ENCODE measurements around the gene CYP11A1. TPM values are rescaled to one million over a fixed set of nuclear protein-coding genes. Genes with fewer than 3 reads are reported as not detected.

Gene CYP11A1
- polyA plus RNA-seq, 2 of the 4 experiments (the other 2 are of a cell fraction) = 0.06 TPM; not detected in 1

DNA sequence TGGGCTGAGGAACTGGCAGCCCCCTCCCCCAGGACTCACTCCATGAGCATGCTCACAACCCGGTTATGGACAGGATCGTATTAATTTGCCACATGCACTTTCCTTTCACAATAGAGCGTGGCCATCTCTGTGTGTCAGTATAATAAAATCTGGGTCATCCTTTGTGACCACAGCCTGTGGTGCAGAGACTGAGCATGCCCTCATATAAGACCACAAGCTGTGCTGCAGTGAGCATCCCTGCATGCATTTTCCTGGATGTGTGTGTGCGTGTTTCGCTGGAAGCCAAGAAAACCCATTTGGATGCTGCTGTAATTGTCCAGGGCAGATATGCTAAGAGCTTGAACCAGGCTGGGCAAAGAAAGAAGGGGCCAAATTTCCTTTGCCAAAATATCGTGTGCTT, 39.7 kb downstream of the CYP11A1 start:
- POLR2A ChIA-PET = no interaction called here
- Histone ChIP-seq H3K9me3 (no peaks in the 10 kb centered on the region), H3K4me3 (no peak overlapping the region), H3K4me1 (no peaks in the 10 kb centered on the region), H3K4me2 (no peak overlapping the region), H3K27ac (no peak overlapping the region)
- ATAC-seq (no peak), FAIRE-seq (no peak), DNase-seq (ENCODE audit: low read depth in 1 of 2, low spot score in 1 of 2) (no peak)
- 88% methylated on average over 6 of the region's 6 CpGs for WGBS (ENCODE audit: missing lambda C conversion rate)
- no peak for TF ChIP-seq SMC3 (IDR thresholded peaks at IDR 0.05)
- CTCF ChIA-PET = interaction anchor here (0.6 to 11.2 kb wide), 2 partner anchors 16 to 138 kb away, joined by 4 to 174 read pairs; no protein-coding TSS in a partner anchor

DNA sequence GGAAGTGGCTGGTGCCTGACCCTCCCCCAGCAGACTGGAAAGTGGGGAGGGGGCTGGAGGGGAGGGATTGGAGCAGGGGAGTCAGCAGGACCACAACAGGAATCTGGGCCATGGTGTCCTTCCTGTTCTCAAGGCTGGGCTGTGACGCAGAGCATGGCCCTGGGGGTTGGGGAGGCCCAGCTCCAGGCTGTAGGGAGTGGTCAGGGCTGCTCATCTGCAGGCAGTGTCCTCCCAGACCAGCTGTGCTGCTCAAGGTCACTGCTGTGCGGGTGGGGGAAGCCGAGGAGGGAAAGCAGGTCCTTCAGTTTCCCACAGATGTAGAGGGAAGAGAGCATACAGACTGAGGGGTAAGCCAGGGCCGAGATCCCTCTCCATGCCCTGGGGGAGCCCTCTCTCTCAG, 40.7 kb downstream of the CYP11A1 start:
- POLR2A ChIA-PET = no interaction called here

DNA sequence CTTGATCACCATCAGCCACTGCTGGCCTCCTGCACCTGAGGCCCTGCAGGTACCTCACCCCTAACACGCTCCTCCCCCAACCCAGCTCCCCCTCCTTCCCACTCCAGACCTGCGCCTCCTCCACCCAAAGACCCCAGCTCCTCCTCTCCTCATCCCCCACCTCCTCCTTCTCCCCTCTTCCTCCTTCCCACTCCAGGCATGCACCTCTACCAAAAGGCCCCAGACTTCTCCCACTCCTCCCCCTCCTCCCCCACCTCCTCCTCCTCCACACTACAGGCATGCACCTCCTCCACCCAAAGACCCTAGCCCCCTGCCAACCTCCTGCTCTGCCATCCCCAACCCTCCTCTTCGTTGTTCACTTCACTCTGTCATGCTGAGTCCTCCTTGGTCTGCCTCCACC, 42.7 kb downstream of the CYP11A1 start:
- H3K4me3 ChIP-seq = no peak overlapping the region
- H3K4me2 ChIP-seq = no peak overlapping the region
- TF ChIP-seq MYC (IDR thresholded peaks at IDR 0.05; ENCODE audit: borderline replicate concordance, low read length) = no peak
- TF ChIP-seq FOSB (CRISPR knock-in tag; IDR thresholded peaks at IDR 0.05) = no peak
- no peak for ATAC-seq
- WGBS (ENCODE audit: missing lambda C conversion rate) = 8% methylated on average over 2 of the region's 3 CpGs
- POLR2A ChIA-PET = interaction anchor here (0.7 kb wide), 1 partner anchor 44 kb away, joined by 5 read pairs; no protein-coding TSS in a partner anchor
- no peak for DNase-seq (ENCODE audit: low read depth in 1 of 2, low spot score in 1 of 2)
- no peak for FAIRE-seq
- CTCF ChIA-PET = interaction anchor here (0.6 to 11.2 kb wide), 7 partner anchors 11 to 352 kb away, joined by 3 to 174 read pairs (median 20); no protein-coding TSS in a partner anchor
- H3K9me3 ChIP-seq = no peaks in the 10 kb centered on the region
- no peaks in the 10 kb centered on the region for H3K4me1 ChIP-seq
- H3K27ac ChIP-seq = no peak overlapping the region

More for the DNA sequence above, 40.7 kb downstream of the CYP11A1 start:
- no peak overlapping the region for H3K27ac ChIP-seq
- 43% methylated on average over 3 of the region's 4 CpGs for WGBS (ENCODE audit: missing lambda C conversion rate)
- CTCF ChIA-PET = interaction anchor here (2.1 to 11.2 kb wide), 2 partner anchors 15 to 354 kb away, joined by 6 to 174 read pairs; no protein-coding TSS in a partner anchor
- no peaks in the 10 kb centered on the region for H3K9me3 ChIP-seq
- H3K4me1 ChIP-seq = no peaks in the 10 kb centered on the region
- H3K4me2 ChIP-seq = no peak overlapping the region
- DNase-seq (ENCODE audit: low read depth in 1 of 2, low spot score in 1 of 2) (no peak), ATAC-seq (no peak), FAIRE-seq (no peak)
- TF ChIP-seq FOSB (CRISPR knock-in tag; IDR thresholded peaks at IDR 0.05) (no peak), POLR2AphosphoS2 (conservative IDR thresholded peaks at IDR 0.05; ENCODE audit: low read length) (no peak), FOXS1 (CRISPR knock-in tag; IDR thresholded peaks at IDR 0.05) (no peak), HDAC2 (IDR thresholded peaks at IDR 0.05) (no peak), SMC3 (IDR thresholded peaks at IDR 0.05) (no peak), HEYL (CRISPR knock-in tag; IDR thresholded peaks at IDR 0.05) (no peak), NPAS2 (CRISPR knock-in tag; IDR thresholded peaks at IDR 0.05; ENCODE audit: borderline replicate concordance) (no peak), POLR2A (IDR thresholded peaks at IDR 0.05; ENCODE audit: low read length) (no peak), NFE2L2 (conservative IDR thresholded peaks at IDR 0.05; ENCODE audit: low read length) (no peak), RNF2 (IDR thresholded peaks at IDR 0.05; ENCODE audit: borderline replicate concordance, low read depth) (no peak), GATA3 (IDR thresholded peaks at IDR 0.05; ENCODE audit: borderline replicate concordance) (no peak)
- TF ChIP-seq, protein P1, sequence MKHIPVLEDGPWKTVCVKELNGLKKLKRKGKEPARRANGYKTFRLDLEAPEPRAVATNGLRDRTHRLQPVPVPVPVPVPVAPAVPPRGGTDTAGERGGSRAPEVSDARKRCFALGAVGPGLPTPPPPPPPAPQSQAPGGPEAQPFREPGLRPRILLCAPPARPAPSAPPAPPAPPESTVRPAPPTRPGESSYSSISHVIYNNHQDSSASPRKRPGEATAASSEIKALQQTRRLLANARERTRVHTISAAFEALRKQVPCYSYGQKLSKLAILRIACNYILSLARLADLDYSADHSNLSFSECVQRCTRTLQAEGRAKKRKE (CRISPR knock-in tag; IDR thresholded peaks at IDR 0.05; ENCODE audit: low read depth) = no peak
- TF ChIP-seq, protein P2, sequence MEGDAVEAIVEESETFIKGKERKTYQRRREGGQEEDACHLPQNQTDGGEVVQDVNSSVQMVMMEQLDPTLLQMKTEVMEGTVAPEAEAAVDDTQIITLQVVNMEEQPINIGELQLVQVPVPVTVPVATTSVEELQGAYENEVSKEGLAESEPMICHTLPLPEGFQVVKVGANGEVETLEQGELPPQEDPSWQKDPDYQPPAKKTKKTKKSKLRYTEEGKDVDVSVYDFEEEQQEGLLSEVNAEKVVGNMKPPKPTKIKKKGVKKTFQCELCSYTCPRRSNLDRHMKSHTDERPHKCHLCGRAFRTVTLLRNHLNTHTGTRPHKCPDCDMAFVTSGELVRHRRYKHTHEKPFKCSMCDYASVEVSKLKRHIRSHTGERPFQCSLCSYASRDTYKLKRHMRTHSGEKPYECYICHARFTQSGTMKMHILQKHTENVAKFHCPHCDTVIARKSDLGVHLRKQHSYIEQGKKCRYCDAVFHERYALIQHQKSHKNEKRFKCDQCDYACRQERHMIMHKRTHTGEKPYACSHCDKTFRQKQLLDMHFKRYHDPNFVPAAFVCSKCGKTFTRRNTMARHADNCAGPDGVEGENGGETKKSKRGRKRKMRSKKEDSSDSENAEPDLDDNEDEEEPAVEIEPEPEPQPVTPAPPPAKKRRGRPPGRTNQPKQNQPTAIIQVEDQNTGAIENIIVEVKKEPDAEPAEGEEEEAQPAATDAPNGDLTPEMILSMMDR (IDR thresholded peaks at IDR 0.05) = no peak
- H3K4me3 ChIP-seq = no peak overlapping the region

DNA sequence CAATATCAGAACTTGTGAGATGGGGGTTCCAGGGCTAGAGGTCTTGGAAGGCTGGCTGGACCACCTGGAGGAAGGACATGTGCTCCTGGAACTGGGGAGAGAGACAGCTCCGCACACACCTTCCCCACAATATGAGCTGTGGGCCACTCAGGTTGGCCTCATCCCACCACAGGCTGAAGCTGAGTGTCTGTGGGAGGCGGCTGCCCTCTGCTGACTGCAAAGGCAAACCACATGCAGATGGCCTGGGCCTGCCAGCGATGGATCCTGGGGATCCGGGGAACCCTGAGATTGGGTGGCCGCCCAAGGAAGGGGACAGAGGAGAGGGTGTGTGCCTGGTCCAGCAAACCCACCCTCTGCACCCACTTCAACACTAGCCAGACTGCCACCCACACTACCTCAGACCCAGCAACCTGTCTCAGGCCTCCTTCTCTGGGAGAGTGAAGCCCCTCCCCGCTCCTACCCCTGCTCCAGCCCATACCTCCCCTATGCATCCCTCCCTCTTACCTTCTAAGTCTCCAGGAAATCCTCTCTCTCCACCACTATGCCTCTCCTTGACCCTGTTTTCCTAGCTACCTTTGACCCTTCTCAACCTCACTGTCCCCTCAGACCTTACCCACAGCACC, 44.8 kb downstream of the CYP11A1 start:
- no peak overlapping the region for H3K4me3 ChIP-seq
- no peaks in the 10 kb centered on the region for H3K9me3 ChIP-seq
- WGBS (ENCODE audit: missing lambda C conversion rate) = 100% methylated on average over 1 of the region's 6 CpGs
- H3K4me1 ChIP-seq = peaks cover 8% of the 10 kb centered on the region; the same call in 2 of the 3 replicates
- H3K27ac ChIP-seq = no peak overlapping the region
- TF ChIP-seq SMC3 (IDR thresholded peaks at IDR 0.05) (peak; percentile 76), RAD21 (conservative IDR thresholded peaks at IDR 0.05 in 1 of 2, IDR thresholded peaks at IDR 0.05 in 1 of 2) (peak; percentile 85 to 93), HOXB5 (CRISPR knock-in tag; IDR thresholded peaks at IDR 0.05) (no peak)
- TF ChIP-seq, protein P3, sequence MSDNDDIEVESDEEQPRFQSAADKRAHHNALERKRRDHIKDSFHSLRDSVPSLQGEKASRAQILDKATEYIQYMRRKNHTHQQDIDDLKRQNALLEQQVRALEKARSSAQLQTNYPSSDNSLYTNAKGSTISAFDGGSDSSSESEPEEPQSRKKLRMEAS (IDR thresholded peaks at IDR 0.05) = 0 out of 2 replicates have a peak, but pooled peaks have one; percentile 16
- TF ChIP-seq, protein P2 (IDR thresholded peaks at IDR 0.05) = peak; percentile 80
- CTCF ChIA-PET = interaction anchor here (0.5 to 11.2 kb wide), 56 partner anchors 8 to 384 kb away, joined by 3 to 174 read pairs (median 4); partner anchors contain the start of genes ISLR and ISLR2
- H3K4me2 ChIP-seq = no peak overlapping the region
- peak; percentile 55 to 65 for DNase-seq (ENCODE audit: low read depth in 1 of 2, low spot score in 1 of 2)
- ATAC-seq = peak; percentile 93 to 95
- FAIRE-seq = no peak
- POLR2A ChIA-PET = no interaction called here
